Measurements from ENCODE around the gene GP9. TPM values are rescaled to one million over a fixed set of nuclear protein-coding genes. Genes with fewer than 3 reads are reported as not detected.

The GP9 gene
- total and polyA plus RNA-seq, 2 donors (not counting 1 experiment from before 2014, with no cell fraction given) = not detected

GRCh38 chr3:129050556-129051295, 9.9 kb upstream of the GP9 start:
- Histone ChIP-seq H4K20me1 (ENCODE audit: control insufficient read depth, insufficient read depth, low read length, poor library complexity, severe bottlenecking) (no peaks in the 10 kb centered on the region), H3K4me3 (ENCODE audit: control extremely low read depth in 1 of 5, extremely low read depth in 1 of 5, insufficient read depth in 1 of 5, low read depth in 2 of 5, low read length in 4 of 5) (no peak overlapping the region), H3K27ac (ENCODE audit: low read length in 2 of 2) (no peak overlapping the region), H3K27me3 (replicated peaks in 1 of 4; ENCODE audit: control extremely low read depth in 1 of 4, control insufficient read depth in 3 of 4, insufficient read depth in 4 of 4, low read length in 3 of 4) (peaks cover 0 to 17% (median 4%) of the 10 kb centered on the region in 4 experiments), H3K9me3 (ENCODE audit: control extremely low read depth in 1 of 3, control insufficient read depth in 2 of 3, insufficient read depth in 1 of 3, low read length in 2 of 3) (peaks cover 1 to 8% (median 4%) of the 10 kb centered on the region in 3 donors), H3K4me1 (ENCODE audit: control insufficient read depth in 2 of 2, insufficient read depth in 2 of 2, low read length in 2 of 2) (peaks cover 9 to 11% of the 10 kb centered on the region in 2 donors), H3K79me2 (ENCODE audit: control insufficient read depth, insufficient read depth, low read length) (no peaks in the 10 kb centered on the region), H3K4me2 (replicated peaks; ENCODE audit: low read depth, low read length, poor library complexity, severe bottlenecking) (no peak overlapping the region), H2AFZ (ENCODE audit: insufficient read depth, low read depth, low read length, poor library complexity, severe bottlenecking) (no peak overlapping the region), H3K36me3 (replicated peaks in 1 of 2; ENCODE audit: control extremely low read depth in 1 of 2, control insufficient read depth in 1 of 2, extremely low read depth in 1 of 2, insufficient read depth in 2 of 2, low read length in 1 of 2) (no peaks in the 10 kb centered on the region), H3K9ac (ENCODE audit: low read length) (no peak overlapping the region)
- DNase-seq = no peak
- 95% methylated on average over 12 of the region's 12 CpGs for WGBS (ENCODE audit: insufficient coverage)
- Mint-ChIP-seq H3K4me1 (peaks cover 5% of the 10 kb centered on the region), H3K27me3 (peaks cover 16% of the 10 kb centered on the region), H3K27ac (no peak overlapping the region), H3K4me3 (no peak overlapping the region), H3K9me3 (ENCODE audit: insufficient read depth) (peaks cover 5% of the 10 kb centered on the region)
- no peak for TF ChIP-seq EZH2 (IDR thresholded peaks at IDR 0.05; ENCODE audit: borderline replicate concordance, insufficient read depth, low read depth, low read length, poor library complexity, severe bottlenecking)
- no peak for TF ChIP-seq CTCF (IDR thresholded peaks at IDR 0.05)
- intact Hi-C loops (cut with micrococcal nuclease) = no loop called here
- POLR2A ChIA-PET = interaction anchor here (0.6 to 0.7 kb wide), 2 partner anchors 13 to 174 kb away, joined by 3 read pairs; no protein-coding TSS in a partner anchor
- ATAC-seq (ENCODE audit: low read depth) = no peak
- CTCF ChIA-PET = interaction anchor here (0.7 to 9.6 kb wide), 11 partner anchors 8 to 265 kb away, joined by 3 to 294 read pairs (median 19); partner anchors contain the start of genes COPG1 and RAB43

GRCh38 chr3:129051871-129052340, 8.7 kb upstream of the GP9 start:
- Mint-ChIP-seq H3K4me3 (no peak overlapping the region), H3K9me3 (ENCODE audit: insufficient read depth) (peaks cover 5% of the 10 kb centered on the region), H3K4me1 (peaks cover 5% of the 10 kb centered on the region), H3K27me3 (peaks cover 24% of the 10 kb centered on the region), H3K27ac (no peak overlapping the region)
- H3K4me2 ChIP-seq (replicated peaks; ENCODE audit: low read depth, low read length, poor library complexity, severe bottlenecking) = no peak overlapping the region
- no peak overlapping the region for H3K27ac ChIP-seq (ENCODE audit: low read length in 2 of 2)
- CTCF ChIA-PET = interaction anchor here (0.7 to 9.6 kb wide), 21 partner anchors 8 to 272 kb away, joined by 3 to 294 read pairs (median 6); partner anchors contain the start of genes COPG1 and RAB43
- H3K4me3 ChIP-seq (ENCODE audit: control extremely low read depth in 1 of 5, extremely low read depth in 1 of 5, insufficient read depth in 1 of 5, low read depth in 2 of 5, low read length in 4 of 5) = no peak overlapping the region
- no peak overlapping the region for H2AFZ ChIP-seq (ENCODE audit: insufficient read depth, low read depth, low read length, poor library complexity, severe bottlenecking)
- intact Hi-C loops (cut with micrococcal nuclease) = loop anchor here (2.0 kb wide), 1 partner anchor 25 kb away; no protein-coding TSS in a partner anchor
- 86% methylated on average over 5 of the region's 5 CpGs for WGBS (ENCODE audit: insufficient coverage)
- peaks cover 4 to 7% of the 10 kb centered on the region in 2 donors for H3K4me1 ChIP-seq (ENCODE audit: control insufficient read depth in 2 of 2, insufficient read depth in 2 of 2, low read length in 2 of 2)
- H3K9me3 ChIP-seq (ENCODE audit: control extremely low read depth in 1 of 3, control insufficient read depth in 2 of 3, insufficient read depth in 1 of 3, low read length in 2 of 3) = peaks cover 1 to 8% (median 4%) of the 10 kb centered on the region in 3 donors
- TF ChIP-seq CTCF (IDR thresholded peaks at IDR 0.05) (no peak), EZH2 (IDR thresholded peaks at IDR 0.05; ENCODE audit: borderline replicate concordance, insufficient read depth, low read depth, low read length, poor library complexity, severe bottlenecking) (no peak)
- H3K79me2 ChIP-seq (ENCODE audit: control insufficient read depth, insufficient read depth, low read length) = no peaks in the 10 kb centered on the region
- H3K36me3 ChIP-seq (replicated peaks in 1 of 2; ENCODE audit: control extremely low read depth in 1 of 2, control insufficient read depth in 1 of 2, extremely low read depth in 1 of 2, insufficient read depth in 2 of 2, low read length in 1 of 2) = no peaks in the 10 kb centered on the region
- no peaks in the 10 kb centered on the region for H4K20me1 ChIP-seq (ENCODE audit: control insufficient read depth, insufficient read depth, low read length, poor library complexity, severe bottlenecking)
- POLR2A ChIA-PET = no interaction called here
- peaks cover 0 to 12% (median 4%) of the 10 kb centered on the region in 4 experiments for H3K27me3 ChIP-seq (replicated peaks in 1 of 4; ENCODE audit: control extremely low read depth in 1 of 4, control insufficient read depth in 3 of 4, insufficient read depth in 4 of 4, low read length in 3 of 4)
- no peak for DNase-seq
- ATAC-seq (ENCODE audit: low read depth) = no peak
- H3K9ac ChIP-seq (ENCODE audit: low read length) = no peak overlapping the region

All from B cell (primary cell).